Measurements from ENCODE around the gene NHEJ1. TPM values are rescaled to one million over a fixed set of nuclear protein-coding genes. Genes with fewer than 3 reads are reported as not detected.

NHEJ1 gene
- total RNA-seq, 1 experiment from 2014 or later = 22.2 TPM

DNA sequence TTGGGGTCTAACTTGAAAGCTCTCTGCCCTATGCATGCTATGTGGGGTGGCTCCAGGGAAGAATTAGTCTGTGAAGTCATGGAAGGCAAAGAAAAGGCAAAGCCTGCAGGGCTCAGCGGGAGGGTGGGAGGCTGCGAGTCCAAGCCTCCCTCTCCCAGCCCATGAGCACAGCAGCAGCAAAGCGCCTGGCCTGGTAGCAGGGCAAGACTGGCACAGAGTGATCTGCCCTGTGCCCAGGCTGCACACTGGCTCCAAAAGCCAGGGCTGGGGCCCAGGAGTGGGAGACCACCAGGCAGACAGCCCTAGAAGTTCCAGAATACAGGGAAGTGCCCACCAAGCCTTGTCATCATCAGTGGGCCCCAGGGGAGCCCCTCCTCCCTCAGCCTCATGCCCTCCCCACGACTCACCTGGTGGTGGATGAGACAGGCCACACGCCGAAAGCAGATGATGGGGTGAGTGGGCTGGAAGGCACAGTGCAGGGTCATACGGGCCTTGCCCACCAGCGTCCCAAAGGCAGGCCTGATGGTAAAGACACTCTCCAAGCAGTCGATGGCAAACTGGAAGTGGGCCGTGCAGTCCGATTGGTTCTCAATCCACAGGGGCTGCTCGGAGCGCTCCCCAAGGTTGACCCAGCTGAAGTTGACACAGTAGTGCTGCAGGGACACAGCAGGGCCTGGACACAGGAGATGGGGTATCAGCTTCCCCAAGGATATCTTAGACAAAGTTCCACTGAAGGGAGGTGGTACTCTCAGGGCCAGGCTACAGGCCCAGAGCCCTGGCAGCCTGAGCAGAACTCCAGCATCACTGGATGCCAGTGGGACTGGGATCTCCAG, 131.4 kb downstream of the NHEJ1 start:
- DNase-seq (ENCODE audit: low spot score) = no peak

DNA sequence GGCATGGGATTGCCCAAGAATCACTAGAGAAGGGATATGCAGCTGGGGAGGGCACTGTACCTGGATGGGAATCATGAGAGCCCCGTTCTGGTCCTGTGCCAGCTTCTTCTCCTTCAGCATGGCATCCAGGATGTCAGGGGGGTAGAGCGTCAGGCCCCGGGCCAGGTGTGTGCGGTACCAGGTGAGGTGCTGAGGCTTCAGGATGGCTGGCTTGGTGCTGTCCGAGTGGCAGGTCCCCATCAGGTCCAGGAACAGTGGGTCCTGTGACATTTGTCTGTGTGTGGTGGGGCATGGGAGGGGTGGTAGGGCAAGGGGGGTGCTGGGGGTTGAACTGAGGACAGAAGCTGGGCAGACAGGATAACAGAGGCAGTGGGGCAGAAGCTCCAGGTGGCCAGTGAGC, 132.5 kb downstream of the NHEJ1 start:
- no peak for DNase-seq (ENCODE audit: low spot score)

DNA sequence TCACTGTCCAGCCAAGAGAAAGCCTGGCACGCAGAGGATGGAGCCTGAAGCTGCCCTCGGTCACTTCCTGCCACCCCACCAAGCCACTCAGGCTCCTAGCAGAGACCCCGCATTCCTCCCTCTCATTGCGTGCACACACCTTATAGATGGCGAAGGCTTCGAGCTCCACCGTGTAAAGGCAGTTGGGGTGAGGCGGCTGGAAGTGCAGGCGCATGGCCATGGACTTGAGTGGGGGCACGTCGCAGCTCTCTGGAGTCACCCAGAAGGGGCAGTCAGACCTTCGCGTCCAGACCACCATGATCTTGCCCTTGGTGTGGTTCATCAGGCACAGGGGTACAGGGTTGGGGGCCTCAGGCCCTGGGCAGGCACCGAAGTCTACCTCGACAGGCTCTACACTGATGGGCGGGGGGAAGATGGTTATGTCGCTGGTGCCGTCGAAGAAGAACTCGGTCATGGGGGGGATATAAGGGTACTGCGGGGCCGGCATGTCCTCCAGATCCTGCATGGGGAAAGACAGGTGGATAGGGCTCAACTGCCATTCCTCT, 133.0 kb downstream of the NHEJ1 start:
- no peak for DNase-seq (ENCODE audit: low spot score)

DNA sequence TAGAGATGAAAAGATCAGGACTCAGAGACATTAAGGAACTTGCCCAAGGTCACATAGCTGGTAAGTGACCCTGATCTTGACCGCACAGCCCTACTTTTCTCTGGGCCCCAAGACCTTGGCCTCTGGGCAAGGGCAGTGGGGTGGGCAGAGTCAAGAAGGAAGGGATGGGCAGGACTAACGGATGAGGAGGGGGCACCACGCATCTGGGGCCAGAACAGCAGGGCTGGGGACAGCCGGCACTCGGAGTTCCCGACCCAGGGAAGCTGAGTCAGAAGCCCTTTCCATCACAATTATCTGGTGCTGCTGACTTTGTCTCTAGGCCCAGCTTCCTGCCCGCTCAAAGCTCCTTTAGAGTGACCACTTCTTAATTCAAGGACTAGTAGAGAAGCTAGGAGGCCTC, 133.7 kb downstream of the NHEJ1 start:
- DNase-seq (ENCODE audit: low spot score) = no peak

DNA sequence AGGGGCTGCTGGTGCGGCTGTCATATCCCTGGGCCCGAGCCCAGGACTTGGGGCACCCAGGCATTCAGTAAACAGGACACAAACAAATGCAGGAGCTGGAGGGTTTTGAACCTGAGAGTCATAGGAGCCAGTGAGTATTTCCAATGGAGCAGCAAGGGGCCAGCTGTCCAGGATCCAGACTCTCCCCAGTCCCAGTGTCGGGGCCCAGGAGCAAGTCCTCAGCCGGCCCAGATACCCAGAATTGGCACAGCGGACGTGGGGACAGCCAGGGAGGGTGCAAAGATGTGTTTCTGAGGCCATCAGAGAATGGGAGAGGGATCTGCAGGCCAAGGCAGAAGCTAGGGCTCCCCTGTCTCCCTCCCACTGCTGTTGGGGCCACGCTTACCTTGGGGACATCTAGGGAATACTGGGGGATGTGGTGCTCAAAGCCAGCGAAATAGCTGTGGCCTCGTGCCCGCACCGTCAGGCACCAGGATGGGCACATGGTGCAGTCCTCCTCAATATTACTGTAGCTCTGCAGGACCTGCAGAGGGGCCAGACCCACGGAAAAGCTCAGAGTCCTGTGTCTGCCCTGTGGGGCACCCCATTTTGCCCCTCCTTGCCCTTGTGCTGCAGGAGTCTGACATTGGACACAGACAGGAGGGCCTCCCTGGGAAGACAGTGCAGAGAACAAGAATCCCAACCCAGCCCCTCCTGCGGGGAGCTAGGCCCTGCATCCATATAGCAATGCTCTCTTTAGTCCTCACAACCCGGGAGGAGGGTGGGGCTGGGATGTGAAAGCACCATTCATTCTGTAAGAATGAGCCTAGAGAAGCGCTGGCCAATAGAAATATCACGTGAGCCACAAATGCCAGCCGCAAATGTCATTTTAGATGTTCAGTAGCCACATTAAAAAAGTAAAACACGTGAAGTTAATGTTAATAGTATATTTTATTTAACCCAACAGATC, 134.7 kb downstream of the NHEJ1 start:
- DNase-seq (ENCODE audit: low spot score) = no peak

Other genes starting within 250 kb of the NHEJ1 start
- gene CDK5R2, start 201.1 kb downstream of the NHEJ1 start, total RNA-seq (2014; rRNA removed; shearing (Covaris generic)) = 0.03 and 0.57 TPM in 2 replicates
- not detected in 2 replicates for gene FEV, start 175.6 kb downstream of the NHEJ1 start, total RNA-seq (2014; rRNA removed; shearing (Covaris generic))
- gene CRYBA2, start 167.4 kb downstream of the NHEJ1 start, total RNA-seq (2014; rRNA removed; shearing (Covaris generic)) = not detected in 2 replicates
- gene CFAP65, start 119.3 kb downstream of the NHEJ1 start, total RNA-seq (2014; rRNA removed; shearing (Covaris generic)) = 0.26 and 0.55 TPM in 2 replicates
- 0.03 TPM in 1 of 2 replicates, not detected in the other for gene IHH, start 99.9 kb downstream of the NHEJ1 start, total RNA-seq (2014; rRNA removed; shearing (Covaris generic))
- gene SLC23A3, start 9.2 kb upstream of the NHEJ1 start, total RNA-seq (2014; rRNA removed; shearing (Covaris generic)) = 0.19 and 0.67 TPM in 2 replicates
- gene CNPPD1, start 16.1 kb upstream of the NHEJ1 start, total RNA-seq (2014; rRNA removed; shearing (Covaris generic)) = 36.7 and 43.8 TPM in 2 replicates
- 120 and 125 TPM in 2 replicates for gene RETREG2, start 17.5 kb upstream of the NHEJ1 start, total RNA-seq (2014; rRNA removed; shearing (Covaris generic))
- 44.1 and 57.6 TPM in 2 replicates for gene ZFAND2B, start 46.0 kb upstream of the NHEJ1 start, total RNA-seq (2014; rRNA removed; shearing (Covaris generic))
- gene ABCB6, start 58.1 kb upstream of the NHEJ1 start, total RNA-seq (2014; rRNA removed; shearing (Covaris generic)) = 41.2 and 41.9 TPM in 2 replicates
- 59.0 and 60.7 TPM in 2 replicates for gene ATG9A, start 68.8 kb upstream of the NHEJ1 start, total RNA-seq (2014; rRNA removed; shearing (Covaris generic))
- gene ANKZF1, start 69.0 kb upstream of the NHEJ1 start, total RNA-seq (2014; rRNA removed; shearing (Covaris generic)) = 23.6 and 24.7 TPM in 2 replicates
- 9.6 and 12.1 TPM in 2 replicates for gene GLB1L, start 84.6 kb upstream of the NHEJ1 start, total RNA-seq (2014; rRNA removed; shearing (Covaris generic))
- gene STK16, start 84.7 kb upstream of the NHEJ1 start, total RNA-seq (2014; rRNA removed; shearing (Covaris generic)) = 16.3 and 23.1 TPM in 2 replicates
- gene TUBA4B, start 92.4 kb upstream of the NHEJ1 start, total RNA-seq (2014; rRNA removed; shearing (Covaris generic)) = not detected in 2 replicates
- 106 and 115 TPM in 2 replicates for gene TUBA4A, start 93.1 kb upstream of the NHEJ1 start, total RNA-seq (2014; rRNA removed; shearing (Covaris generic))
- 27.5 and 40.7 TPM in 2 replicates for gene DNAJB2, start 118.6 kb upstream of the NHEJ1 start, total RNA-seq (2014; rRNA removed; shearing (Covaris generic))
- gene PTPRN, start 148.6 kb upstream of the NHEJ1 start, total RNA-seq (2014; rRNA removed; shearing (Covaris generic)) = 19.3 and 31.5 TPM in 2 replicates
- not detected in 2 replicates for gene RESP18, start 171.9 kb upstream of the NHEJ1 start, total RNA-seq (2014; rRNA removed; shearing (Covaris generic))
- 81.7 and 91.5 TPM in 2 replicates for gene DNPEP, start 227.1 kb upstream of the NHEJ1 start, total RNA-seq (2014; rRNA removed; shearing (Covaris generic))

Data from A172 (cell line).